Type B pancreatic cell (in vitro differentiated cells): Measurements from ENCODE around the gene NKAIN2. TPM values are rescaled to one million over a fixed set of nuclear protein-coding genes. Genes with fewer than 3 reads are reported as not detected.
"Not testable (repeated sequence)": the region's sequence is repeated elsewhere in the genome, so short reads cannot be mapped to it uniquely, and the experiment has no call there.

Experiments
- DNase-seq: peaks from one replicate; pipeline ENCODE4 v3.0.0; 2021; ENCODE audit warnings: mixed read lengths; ENCODE audit not compliant: unreplicated experiment; ENCODE audit errors: extremely low spot score
- H3K27ac Mint-ChIP-seq: 2 replicates; pipeline ENCODE4 v1.8.0; 2021; ENCODE audit warnings: mild to moderate bottlenecking, mixed read lengths
- H3K27me3 Mint-ChIP-seq: 2 replicates; pipeline ENCODE4 v1.8.0; 2021; ENCODE audit warnings: mixed read lengths
- H3K36me3 Mint-ChIP-seq: 2 replicates; pipeline ENCODE4 v1.8.0; 2021; ENCODE audit warnings: mixed read lengths
- H3K4me1 Mint-ChIP-seq: one replicate; pipeline ENCODE4 v1.8.0; 2021; ENCODE audit warnings: mixed read lengths; ENCODE audit not compliant: unreplicated experiment
- H3K4me3 Mint-ChIP-seq: 2 replicates; pipeline ENCODE4 v1.8.0; 2021; ENCODE audit warnings: mild to moderate bottlenecking, mixed read lengths
- H3K9me3 Mint-ChIP-seq: 2 replicates; pipeline ENCODE4 v1.8.0; 2021; ENCODE audit warnings: mixed read lengths
- CTCF ChIP-seq: fragments of 200-600 bp; sonication (generic); conservative IDR thresholded peaks from 2 replicates; pipeline ENCODE4 v1.5.0; 2021; ENCODE audit warnings: antibody characterized with exemption, mild to moderate bottlenecking
- total RNA-seq: library from RNA; stranded (reverse); gene quantifications from 2 replicates; pipeline ENCODE4 v1.2.1, GENCODE V29; 2021; ENCODE audit warnings: low replicate concordance

Gene NKAIN2
- total RNA-seq, 1 donor from 2014 or later = 1.7 TPM

GRCh38 chr6:124722141-124722878, 918.6 kb downstream of the NKAIN2 start:
- Mint-ChIP-seq H3K27me3 (no peaks in the 10 kb centered on the region), H3K4me1 (no peaks in the 10 kb centered on the region), H3K27ac (no peak overlapping the region), H3K9me3 (no peaks in the 10 kb centered on the region), H3K4me3 (no peak overlapping the region), H3K36me3 (no peaks in the 10 kb centered on the region)
- TF ChIP-seq CTCF = no peak
- no peak for DNase-seq

- TF ChIP-seq CTCF = no peak
- no peaks in the 10 kb centered on the region for H3K4me1 Mint-ChIP-seq
- no peak overlapping the region for H3K27ac Mint-ChIP-seq
- H3K27me3 Mint-ChIP-seq = no peaks in the 10 kb centered on the region
- no peaks in the 10 kb centered on the region for H3K9me3 Mint-ChIP-seq
- DNase-seq = no peak
- no peak overlapping the region for H3K4me3 Mint-ChIP-seq
- H3K36me3 Mint-ChIP-seq = no peaks in the 10 kb centered on the region
Observed at GRCh38 chr6:124723671-124724070, 920.0 kb downstream of the NKAIN2 start.

- not testable (repeated sequence) for H3K36me3 Mint-ChIP-seq, H3K4me1 Mint-ChIP-seq, H3K4me3 Mint-ChIP-seq, H3K9me3 Mint-ChIP-seq, H3K27me3 Mint-ChIP-seq, H3K27ac Mint-ChIP-seq, DNase-seq
Observed at GRCh38 chr6:124737804-124738203, 934.1 kb downstream of the NKAIN2 start.

- TF ChIP-seq CTCF = no peak
- H3K4me1 Mint-ChIP-seq = no peaks in the 10 kb centered on the region
- H3K9me3 Mint-ChIP-seq = no peaks in the 10 kb centered on the region
- no peak overlapping the region for H3K4me3 Mint-ChIP-seq
- DNase-seq = no peak
- no peaks in the 10 kb centered on the region for H3K36me3 Mint-ChIP-seq
- H3K27me3 Mint-ChIP-seq = no peaks in the 10 kb centered on the region
- H3K27ac Mint-ChIP-seq = no peak overlapping the region
Observed at GRCh38 chr6:124738482-124738881, 934.8 kb downstream of the NKAIN2 start.

GRCh38 chr6:124741341-124741740, 937.7 kb downstream of the NKAIN2 start:
- Mint-ChIP-seq H3K4me1 (no peaks in the 10 kb centered on the region), H3K27ac (no peak overlapping the region), H3K36me3 (no peaks in the 10 kb centered on the region), H3K4me3 (no peak overlapping the region), H3K27me3 (no peaks in the 10 kb centered on the region), H3K9me3 (no peaks in the 10 kb centered on the region)
- no peak for TF ChIP-seq CTCF
- DNase-seq = no peak

- DNase-seq = no peak
Observed at GRCh38 chr6:124742971-124743370, 939.3 kb downstream of the NKAIN2 start.

More at GRCh38 chr6:124742971-124743370, 939.3 kb downstream of the NKAIN2 start:
- Mint-ChIP-seq H3K27me3 (no peaks in the 10 kb centered on the region), H3K9me3 (no peaks in the 10 kb centered on the region), H3K27ac (no peak overlapping the region), H3K4me3 (no peak overlapping the region), H3K36me3 (no peaks in the 10 kb centered on the region), H3K4me1 (no peaks in the 10 kb centered on the region)
- no peak for TF ChIP-seq CTCF
